HCT116 (cell line): ENCODE measurements around the gene C5orf58. TPM values are rescaled to one million over a fixed set of nuclear protein-coding genes. Genes with fewer than 3 reads are reported as not detected.
A peak's percentile ranks its signal among the peaks of the same experiment; 100 is the strongest.

ENCODE experiments used
- ATAC-seq: fragments of 200-7000 bp; cut with Tn5 transposase; 2 replicates; pipeline ENCODE4 v1.9.1; 2020; ENCODE audit warnings: mild to moderate bottlenecking, moderate library complexity
- BruUV-seq: library from RNA; stranded (reverse); fragments of 400-500 nt; replicated peaks from 2 replicates; lab custom pipeline; 2021; lab: Mats Ljungman, UMichigan
- CTCF ChIA-PET: fragments of 300-600 bp; sonication (Branson Sonifier 250); formaldehyde crosslinking; loops from one replicate; lab custom pipeline; 2021; ENCODE audit warnings: antibody characterized with exemption; lab: Charles Lee
- POLR2A ChIA-PET: fragments of 300-600, 350-600 bp; sonication (Branson Sonifier 250); formaldehyde crosslinking; loops from one replicate; lab custom pipeline; 2021; ENCODE audit warnings: antibody characterized with exemption; lab: Charles Lee
- RAD21 ChIA-PET, 2 experiments: fragments of 300-600 bp; sonication (Branson Sonifier 250); formaldehyde crosslinking; loops; one replicate each; lab custom pipeline; 2023; ENCODE audit warnings: low total read pairs in 2 of 2; ENCODE audit not compliant: uncharacterized antibody in 2 of 2, unreplicated experiment in 2 of 2, low non-redundant PET in 1 of 2; lab: Charles Lee
- DNase-seq: peaks from one replicate; pipeline ENCODE4 v3.0.0-alpha.2; 2010; ENCODE audit warnings: low read depth, low spot score
- H2AFZ ChIP-seq: fragments of 200-600 bp; shearing (Covaris generic), sonication (generic); 2 replicates; pipeline ENCODE4 v1.6.1; 2017; ENCODE audit warnings: low read depth, mixed run types, mixed read lengths, antibody characterized with exemption, low read length; ENCODE audit not compliant: poor library complexity, severe bottlenecking
- H3K27ac ChIP-seq: 2 replicates; pipeline ENCODE4 v1.5.1; 2012; ENCODE audit warnings: low read depth, low read length
- H3K27me3 ChIP-seq: fragments of 200-600 bp; sonication (generic); 2 replicates; pipeline ENCODE4 v1.6.1; 2016; ENCODE audit warnings: mixed run types, low read length, mixed read lengths; ENCODE audit not compliant: insufficient read depth
- H3K36me3 ChIP-seq, 2 experiments: fragments of 200-500 bp in 1 of 2; fragments of 200-600 bp in 1 of 2; sonication (Bioruptor generic) in 1 of 2; sonication (generic) in 1 of 2; 2 replicates each; pipeline versions ENCODE4 v1.5.1 to v1.6.1; 2014 to 2016; ENCODE audit warnings: low read length in 2 of 2, inconsistent platforms in 1 of 2, mixed read lengths in 1 of 2, mixed run types in 1 of 2; ENCODE audit not compliant: insufficient read depth in 2 of 2, control insufficient read depth in 1 of 2
- H3K4me1 ChIP-seq, 2 experiments: fragments of 200-600 bp in 1 of 2; sonication (generic) in 1 of 2; 2 replicates each; pipeline versions ENCODE4 v1.5.1 to v1.6.1; 2012 to 2017; ENCODE audit warnings: low read length in 2 of 2, inconsistent platforms in 1 of 2, mild to moderate bottlenecking in 1 of 2, mixed read lengths in 1 of 2, mixed run types in 1 of 2, moderate library complexity in 1 of 2; ENCODE audit not compliant: insufficient read depth in 2 of 2, control insufficient read depth in 1 of 2
- H3K4me2 ChIP-seq: fragments of 200-600 bp; sonication (generic); 2 replicates; pipeline ENCODE4 v1.6.1; 2017; ENCODE audit warnings: mixed run types, low read length, mixed read lengths
- H3K4me3 ChIP-seq, 2 experiments: fragments of 200-600 bp in 1 of 2; sonication (generic) in 1 of 2; replicated peaks in 1 of 2; 2 replicates each; pipeline ENCODE4 v1.5.1; 2011 to 2016; ENCODE audit warnings: low read length in 2 of 2, control low read depth in 1 of 2, low read depth in 1 of 2, mild to moderate bottlenecking in 1 of 2, mixed read lengths in 1 of 2, mixed run types in 1 of 2
- H3K79me2 ChIP-seq: fragments of 200-600 bp; sonication (generic); 2 replicates; pipeline ENCODE4 v1.6.1; 2017; ENCODE audit warnings: mild to moderate bottlenecking, mixed run types, low read length, moderate library complexity, mixed read lengths; ENCODE audit not compliant: insufficient read depth
- H3K9ac ChIP-seq: fragments of 200-600 bp; sonication (generic); 2 replicates; pipeline ENCODE4 v1.6.1; 2016; ENCODE audit warnings: low read length, mixed read lengths
- H3K9me2 ChIP-seq: fragments of 200-600 bp; sonication (generic), shearing (Covaris generic); 2 replicates; pipeline ENCODE4 v1.6.1; 2017; ENCODE audit warnings: mixed run types, mild to moderate bottlenecking, moderate library complexity; ENCODE audit not compliant: insufficient read depth
- H3K9me3 ChIP-seq, 2 experiments: fragments of 200-500 bp in 1 of 2; fragments of 200-600 bp in 1 of 2; sonication (Bioruptor generic) in 1 of 2; sonication (generic) in 1 of 2; 2 replicates each; pipeline ENCODE4 v1.6.1; 2014 to 2017; ENCODE audit warnings: low read length in 2 of 2, mixed read lengths in 2 of 2, inconsistent platforms in 1 of 2, low read depth in 1 of 2, mild to moderate bottlenecking in 1 of 2, mixed run types in 1 of 2, moderate library complexity in 1 of 2; ENCODE audit not compliant: control insufficient read depth in 1 of 2, insufficient read depth in 1 of 2
- H4K20me1 ChIP-seq: fragments of 200-600 bp; sonication (generic), shearing (Covaris generic); 2 replicates; pipeline ENCODE4 v1.6.1; 2017; ENCODE audit warnings: mixed run types, mild to moderate bottlenecking, moderate library complexity; ENCODE audit not compliant: insufficient read depth
- CBX3 ChIP-seq: IDR thresholded peaks from 2 replicates; pipeline ENCODE4 v1.6.1; 2012; ENCODE audit warnings: low read depth
- CEBPB ChIP-seq: IDR thresholded peaks from 2 replicates; pipeline ENCODE4 v1.6.1; 2012; ENCODE audit warnings: low read depth
- CTCF ChIP-seq, 3 experiments: fragments of 200-600 bp in 1 of 3; sonication (generic) in 1 of 3; IDR thresholded peaks in 2 of 3; conservative IDR thresholded peaks in 1 of 3; 2 replicates each; pipeline ENCODE4 v1.5.1; 2012 to 2017; ENCODE audit warnings: low read depth in 2 of 3, low read length in 2 of 3, antibody characterized with exemption in 1 of 3, borderline replicate concordance in 1 of 3, control low read depth in 1 of 3, mild to moderate bottlenecking in 1 of 3, mixed read lengths in 1 of 3, mixed run types in 1 of 3, moderate library complexity in 1 of 3; ENCODE audit not compliant: insufficient read depth in 1 of 3
- ELF1 ChIP-seq: IDR thresholded peaks from 2 replicates; pipeline ENCODE4 v1.6.1; 2012; ENCODE audit warnings: low read depth, borderline replicate concordance
- EZH2 ChIP-seq: fragments of 200-600 bp; sonication (generic); IDR thresholded peaks from 2 replicates; pipeline ENCODE4 v1.6.1; 2017; ENCODE audit warnings: antibody characterized with exemption, mixed run types
- EZH2phosphoT487 ChIP-seq: fragments of 200-600 bp; IDR thresholded peaks from 2 replicates; pipeline ENCODE4 v1.6.1; 2018; ENCODE audit warnings: antibody characterized with exemption, borderline replicate concordance
- RAD21 ChIP-seq: IDR thresholded peaks from 2 replicates; pipeline ENCODE4 v1.6.1; 2012; ENCODE audit warnings: low read depth, mild to moderate bottlenecking
- SRF ChIP-seq: IDR thresholded peaks from 2 replicates; pipeline ENCODE4 v1.6.1; 2012; ENCODE audit warnings: low read depth
- intact Hi-C: fragments of 100-400 bp; cut with micrococcal nuclease; formaldehyde crosslinking; loops from 2 replicates; pipeline ENCODE4 v1.10.0; 2022
- total RNA-seq: library from RNA; stranded (reverse); gene quantifications from one replicate; pipeline ENCODE4 v1.2.1, GENCODE V29; 2021; ENCODE audit not compliant: unreplicated experiment

Gene C5orf58
- total RNA-seq, 1 experiment from 2014 or later = not detected

DNA sequence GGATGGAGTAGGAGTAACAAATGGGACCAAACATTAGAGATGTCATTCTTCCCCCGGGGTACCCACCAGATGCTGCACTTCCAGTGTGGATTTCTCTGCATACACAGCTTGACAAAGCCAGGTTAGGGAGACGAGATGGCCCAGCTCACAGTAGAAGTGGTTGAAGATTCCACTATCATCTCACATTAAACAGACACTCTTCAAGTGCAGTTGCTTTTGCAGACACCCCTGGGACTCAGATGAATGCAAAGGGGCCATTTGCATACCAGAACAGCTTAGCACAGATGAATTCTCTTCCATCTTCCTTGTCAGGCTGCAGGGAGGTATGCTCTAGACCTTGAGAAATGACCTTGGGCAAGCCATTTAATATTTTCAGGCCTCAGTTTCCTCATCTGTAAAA, 12.6 kb upstream of the C5orf58 start (continued):
- TF ChIP-seq RAD21 (no peak), ELF1 (no peak), CBX3 (no peak), EZH2 (no peak), SRF (no peak), CEBPB (no peak), EZH2phosphoT487 (no peak)
- TF ChIP-seq, all 23 proteins: peak for 0

DNA sequence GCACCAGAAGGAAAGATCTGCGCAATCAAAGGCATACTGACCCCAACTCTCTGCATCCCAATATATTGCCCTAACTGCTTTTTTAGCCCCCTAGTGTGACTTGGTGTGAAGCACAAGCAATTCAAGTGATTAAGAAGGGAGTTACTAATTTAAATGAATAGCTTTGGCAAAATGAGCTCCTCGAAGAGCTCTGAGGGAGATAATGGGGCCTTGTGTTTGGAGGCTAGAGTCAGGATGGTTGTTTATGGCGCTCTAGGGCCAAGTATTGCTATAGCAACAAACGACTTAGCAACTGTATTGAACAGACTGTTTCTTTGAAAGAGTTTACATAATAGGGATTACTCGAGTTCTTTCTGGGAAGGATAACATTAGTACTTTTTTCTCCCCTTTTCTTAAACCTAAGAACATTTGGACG, 11.5 kb upstream of the C5orf58 start:
- Histone ChIP-seq H3K79me2 (no peaks in the 10 kb centered on the region), H3K27me3 (peaks cover 3% of the 10 kb centered on the region; the same call in 1 of the 2 replicates), H3K9ac (no peak overlapping the region), H3K4me2 (no peak overlapping the region), H4K20me1 (no peaks in the 10 kb centered on the region), H3K27ac (no peak overlapping the region), H2AFZ (no peak overlapping the region), H3K4me1 (peaks cover 2 to 18% of the 10 kb centered on the region in 2 experiments; a peak in 2 of 4 replicates), H3K36me3 (no peaks in the 10 kb centered on the region), H3K4me3 (no peak overlapping the region), H3K9me3 (no peaks in the 10 kb centered on the region), H3K9me2 (no peaks in the 10 kb centered on the region)
- ChIA-PET CTCF (interaction anchor here (0.7 kb wide), 2 partner anchors 113 to 212 kb away, joined by 3 to 5 read pairs; no protein-coding TSS in a partner anchor), POLR2A (no interaction called here), RAD21 (no interaction called here)
- ATAC-seq (no peak), DNase-seq (no peak)
- intact Hi-C loops = no loop called here
- no peak for TF ChIP-seq EZH2phosphoT487
- peak in 2 of 3 experiments; percentile 17 to 27; a peak in 2 of 6 replicates for TF ChIP-seq CTCF (IDR thresholded peaks at IDR 0.05 in 2 of 3, conservative IDR thresholded peaks at IDR 0.05 in 1 of 3; ENCODE audit: borderline replicate concordance in 1 of 3, insufficient read depth in 1 of 3, low read depth in 2 of 3, low read length in 2 of 3)
- BruUV-seq = no TSS peak
